Measurements from ENCODE around the gene MRPL53. TPM values are rescaled to one million over a fixed set of nuclear protein-coding genes. Genes with fewer than 3 reads are reported as not detected.

Gene MRPL53
- total and polyA plus RNA-seq, 7 experiments from 2014 or later: 45.7 to 175 (median 105) TPM

- H3K9me3 ChIP-seq (ENCODE audit: control insufficient read depth in 2 of 3, low read length in 3 of 3): no peaks in the 10 kb centered on the region
- ATAC-seq (no peak), DNase-seq (no peak)
- peaks cover 0 to 20% (median 12%) of the 10 kb centered on the region in 7 donors for H3K4me1 Mint-ChIP-seq
- no peak overlapping the region for H3K4me3 ChIP-seq (ENCODE audit: low read length)
- no peaks in the 10 kb centered on the region for H3K36me3 ChIP-seq (ENCODE audit: control insufficient read depth in 2 of 3, insufficient read depth in 3 of 3, low read length in 3 of 3)
- peaks cover 0 to 3% (median 0%) of the 10 kb centered on the region in 5 donors for H3K36me3 Mint-ChIP-seq
- no peak overlapping the region for H3K27ac ChIP-seq (ENCODE audit: low read depth, low read length)
- CTCF ChIA-PET: no interaction called here
- POLR2A ChIA-PET: no interaction called here
- no peak overlapping the region for H3K27ac Mint-ChIP-seq
- peaks cover 0 to 13% of the 10 kb centered on the region in 2 donors for H3K27me3 ChIP-seq (ENCODE audit: control insufficient read depth in 2 of 2, insufficient read depth in 2 of 2, low read length in 2 of 2)
- intact Hi-C loops (cut with micrococcal nuclease): no loop called here
- peaks cover 19 to 52% (median 26%) of the 10 kb centered on the region in 5 donors for H3K27me3 Mint-ChIP-seq
- H3K9me3 Mint-ChIP-seq: peaks cover 0 to 1% (median 0%) of the 10 kb centered on the region in 11 donors
- peak overlapping the region in 2 of 10 donors; percentile 74 to 83 for H3K4me3 Mint-ChIP-seq
- H3K4me1 ChIP-seq (ENCODE audit: control insufficient read depth in 2 of 2, insufficient read depth in 2 of 2, low read length in 2 of 2): peaks cover 0 to 8% of the 10 kb centered on the region in 2 donors
These were observed 33.1 kb downstream of the MRPL53 start for GRCh38 chr2:74439373-74439772.

DNA sequence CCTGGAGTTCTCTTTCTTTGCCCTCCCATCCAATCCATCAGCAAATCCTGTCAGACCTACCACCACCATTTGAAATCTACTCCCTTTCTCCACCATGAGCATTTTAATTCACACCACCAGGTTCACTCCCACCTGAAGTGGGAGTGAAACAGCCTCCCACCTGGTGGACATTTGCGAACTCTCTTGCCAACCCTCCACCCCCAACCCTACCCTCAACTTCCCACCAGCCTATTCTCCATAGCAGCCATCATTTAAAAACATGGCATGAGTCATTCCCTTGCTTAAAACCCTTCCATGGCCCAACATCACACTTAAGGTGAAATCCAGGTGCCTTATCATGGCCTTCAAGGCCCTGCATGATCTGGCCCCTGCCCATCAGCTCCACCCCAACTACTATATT, 34.2 kb downstream of the MRPL53 start:
- Histone ChIP-seq H3K27ac (ENCODE audit: low read depth, low read length) (no peak overlapping the region), H3K4me3 (ENCODE audit: low read length) (no peak overlapping the region), H3K36me3 (ENCODE audit: control insufficient read depth in 2 of 3, insufficient read depth in 3 of 3, low read length in 3 of 3) (no peaks in the 10 kb centered on the region), H3K27me3 (ENCODE audit: control insufficient read depth in 2 of 2, insufficient read depth in 2 of 2, low read length in 2 of 2) (peaks cover 0 to 13% of the 10 kb centered on the region in 2 donors), H3K9me3 (ENCODE audit: control insufficient read depth in 2 of 3, low read length in 3 of 3) (no peaks in the 10 kb centered on the region), H3K4me1 (ENCODE audit: control insufficient read depth in 2 of 2, insufficient read depth in 2 of 2, low read length in 2 of 2) (peaks cover 0 to 8% of the 10 kb centered on the region in 2 donors)
- ChIA-PET CTCF (no interaction called here), POLR2A (no interaction called here)
- intact Hi-C loops (cut with micrococcal nuclease): no loop called here
- ATAC-seq: no peak
- Mint-ChIP-seq H3K36me3 (peaks cover 0 to 3% (median 0%) of the 10 kb centered on the region in 5 donors), H3K27me3 (peaks cover 14 to 43% (median 26%) of the 10 kb centered on the region in 5 donors), H3K4me3 (peak overlapping the region in 1 of 10 donors; percentile 4), H3K27ac (no peak overlapping the region), H3K4me1 (peaks cover 0 to 20% (median 12%) of the 10 kb centered on the region in 7 donors), H3K9me3 (peaks cover 0 to 1% (median 0%) of the 10 kb centered on the region in 11 donors)
- no peak for DNase-seq

GRCh38 chr2:74436848-74437695, 35.4 kb downstream of the MRPL53 start:
- H3K36me3 Mint-ChIP-seq: no peaks in the 10 kb centered on the region
- intact Hi-C loops (cut with micrococcal nuclease): no loop called here
- H3K36me3 ChIP-seq (ENCODE audit: control insufficient read depth in 2 of 3, insufficient read depth in 3 of 3, low read length in 3 of 3): no peaks in the 10 kb centered on the region
- peaks cover 0 to 16% (median 10%) of the 10 kb centered on the region in 7 donors for H3K4me1 Mint-ChIP-seq
- DNase-seq (no peak), ATAC-seq (no peak)
- H3K4me3 ChIP-seq (ENCODE audit: low read length): no peak overlapping the region
- ChIA-PET POLR2A (no interaction called here), CTCF (no interaction called here)
- H3K27me3 ChIP-seq (ENCODE audit: control insufficient read depth in 2 of 2, insufficient read depth in 2 of 2, low read length in 2 of 2): peaks cover 0 to 9% of the 10 kb centered on the region in 2 donors
- no peaks in the 10 kb centered on the region for H3K9me3 Mint-ChIP-seq
- H3K4me3 Mint-ChIP-seq: no peak overlapping the region
- peaks cover 6 to 34% (median 20%) of the 10 kb centered on the region in 5 donors for H3K27me3 Mint-ChIP-seq
- H3K27ac Mint-ChIP-seq: no peak overlapping the region
- no peak overlapping the region for H3K27ac ChIP-seq (ENCODE audit: low read depth, low read length)
- no peaks in the 10 kb centered on the region for H3K9me3 ChIP-seq (ENCODE audit: control insufficient read depth in 2 of 3, low read length in 3 of 3)
- peaks cover 0 to 8% of the 10 kb centered on the region in 2 donors for H3K4me1 ChIP-seq (ENCODE audit: control insufficient read depth in 2 of 2, insufficient read depth in 2 of 2, low read length in 2 of 2)

- ChIA-PET CTCF (no interaction called here), POLR2A (no interaction called here)
These were observed 36.2 kb downstream of the MRPL53 start for GRCh38 chr2:74436111-74436805.

DNA sequence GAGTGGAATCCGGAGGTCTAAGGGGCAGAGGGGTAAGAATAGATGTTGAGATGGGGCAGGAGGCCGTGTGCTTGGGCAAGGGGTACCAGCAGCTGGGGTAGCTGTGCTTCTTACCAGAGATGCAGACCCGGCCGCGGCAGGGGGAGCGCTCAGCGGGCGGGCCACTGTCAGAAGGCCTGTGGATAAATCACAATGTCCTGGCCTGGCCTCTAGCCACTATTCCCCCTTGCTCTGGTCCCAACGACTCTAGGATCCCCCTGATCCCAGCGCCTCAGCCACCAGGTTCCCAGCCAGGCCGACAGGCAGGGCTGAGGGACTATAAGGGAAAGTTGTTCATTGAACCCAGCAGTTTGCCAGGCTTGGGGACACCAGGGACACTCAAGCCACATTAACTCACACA, 42.0 kb downstream of the MRPL53 start:
- intact Hi-C loops (cut with micrococcal nuclease): no loop called here
- no peak overlapping the region for H3K4me3 Mint-ChIP-seq
- H3K4me1 Mint-ChIP-seq: peaks cover 0 to 3% (median 0%) of the 10 kb centered on the region in 7 donors
- Histone ChIP-seq H3K4me1 (ENCODE audit: control insufficient read depth in 2 of 2, insufficient read depth in 2 of 2, low read length in 2 of 2) (no peaks in the 10 kb centered on the region), H3K36me3 (ENCODE audit: control insufficient read depth in 2 of 3, insufficient read depth in 3 of 3, low read length in 3 of 3) (peaks cover 0 to 7% (median 0%) of the 10 kb centered on the region in 3 experiments), H3K27ac (ENCODE audit: low read depth, low read length) (no peak overlapping the region), H3K9me3 (ENCODE audit: control insufficient read depth in 2 of 3, low read length in 3 of 3) (no peaks in the 10 kb centered on the region), H3K4me3 (ENCODE audit: low read length) (no peak overlapping the region), H3K27me3 (ENCODE audit: control insufficient read depth in 2 of 2, insufficient read depth in 2 of 2, low read length in 2 of 2) (no peaks in the 10 kb centered on the region)
- ATAC-seq: no peak
- peaks cover 0 to under 1% (median 0%) of the 10 kb centered on the region in 5 donors for H3K27me3 Mint-ChIP-seq
- POLR2A ChIA-PET: no interaction called here
- no peak overlapping the region for H3K27ac Mint-ChIP-seq
- peaks cover 0 to 5% (median 0%) of the 10 kb centered on the region in 5 donors for H3K36me3 Mint-ChIP-seq
- no peak for DNase-seq
- CTCF ChIA-PET: no interaction called here
- H3K9me3 Mint-ChIP-seq: no peaks in the 10 kb centered on the region

More at GRCh38 chr2:74436111-74436805, 36.2 kb downstream of the MRPL53 start:
- H3K4me1 Mint-ChIP-seq: peaks cover 0 to 16% (median 9%) of the 10 kb centered on the region in 7 donors
- no peaks in the 10 kb centered on the region for H3K36me3 Mint-ChIP-seq
- peaks cover 6 to 32% (median 20%) of the 10 kb centered on the region in 5 donors for H3K27me3 Mint-ChIP-seq
- H3K27ac Mint-ChIP-seq: no peak overlapping the region
- H3K27ac ChIP-seq (ENCODE audit: low read depth, low read length): no peak overlapping the region
- no peaks in the 10 kb centered on the region for H3K9me3 ChIP-seq (ENCODE audit: control insufficient read depth in 2 of 3, low read length in 3 of 3)
- ATAC-seq (no peak), DNase-seq (no peak)
- H3K27me3 ChIP-seq (ENCODE audit: control insufficient read depth in 2 of 2, insufficient read depth in 2 of 2, low read length in 2 of 2): peaks cover 0 to 4% of the 10 kb centered on the region in 2 donors
- H3K36me3 ChIP-seq (ENCODE audit: control insufficient read depth in 2 of 3, insufficient read depth in 3 of 3, low read length in 3 of 3): no peaks in the 10 kb centered on the region
- H3K9me3 Mint-ChIP-seq: no peaks in the 10 kb centered on the region
- no peak overlapping the region for H3K4me3 ChIP-seq (ENCODE audit: low read length)
- peaks cover 0 to 4% of the 10 kb centered on the region in 2 donors for H3K4me1 ChIP-seq (ENCODE audit: control insufficient read depth in 2 of 2, insufficient read depth in 2 of 2, low read length in 2 of 2)
- no peak overlapping the region for H3K4me3 Mint-ChIP-seq
- intact Hi-C loops (cut with micrococcal nuclease): no loop called here

GRCh38 chr2:74429487-74430451, 42.7 kb downstream of the MRPL53 start:
- H3K4me1 ChIP-seq (ENCODE audit: control insufficient read depth in 2 of 2, insufficient read depth in 2 of 2, low read length in 2 of 2): no peaks in the 10 kb centered on the region
- no peaks in the 10 kb centered on the region for H3K27me3 ChIP-seq (ENCODE audit: control insufficient read depth in 2 of 2, insufficient read depth in 2 of 2, low read length in 2 of 2)
- no peak for DNase-seq
- Mint-ChIP-seq H3K27me3 (no peaks in the 10 kb centered on the region), H3K36me3 (peaks cover 0 to 11% (median 0%) of the 10 kb centered on the region in 5 donors), H3K4me1 (peaks cover 0 to 5% (median 0%) of the 10 kb centered on the region in 7 donors), H3K9me3 (no peaks in the 10 kb centered on the region), H3K27ac (no peak overlapping the region), H3K4me3 (no peak overlapping the region)
- ATAC-seq: no peak
- H3K9me3 ChIP-seq (ENCODE audit: control insufficient read depth in 2 of 3, low read length in 3 of 3): no peaks in the 10 kb centered on the region
- no peak overlapping the region for H3K4me3 ChIP-seq (ENCODE audit: low read length)
- H3K27ac ChIP-seq (ENCODE audit: low read depth, low read length): no peak overlapping the region
- intact Hi-C loops (cut with micrococcal nuclease): loop anchor here in 1 of 2 donors (10.0 kb wide), 1 partner anchor 1045 kb away; the partner anchor contains the start of gene ALMS1
- POLR2A ChIA-PET: no interaction called here
- CTCF ChIA-PET: no interaction called here
- peaks cover 0 to 14% (median 0%) of the 10 kb centered on the region in 3 experiments for H3K36me3 ChIP-seq (ENCODE audit: control insufficient read depth in 2 of 3, insufficient read depth in 3 of 3, low read length in 3 of 3)
